Measurements from ENCODE around the gene ZNF830.

DNA sequence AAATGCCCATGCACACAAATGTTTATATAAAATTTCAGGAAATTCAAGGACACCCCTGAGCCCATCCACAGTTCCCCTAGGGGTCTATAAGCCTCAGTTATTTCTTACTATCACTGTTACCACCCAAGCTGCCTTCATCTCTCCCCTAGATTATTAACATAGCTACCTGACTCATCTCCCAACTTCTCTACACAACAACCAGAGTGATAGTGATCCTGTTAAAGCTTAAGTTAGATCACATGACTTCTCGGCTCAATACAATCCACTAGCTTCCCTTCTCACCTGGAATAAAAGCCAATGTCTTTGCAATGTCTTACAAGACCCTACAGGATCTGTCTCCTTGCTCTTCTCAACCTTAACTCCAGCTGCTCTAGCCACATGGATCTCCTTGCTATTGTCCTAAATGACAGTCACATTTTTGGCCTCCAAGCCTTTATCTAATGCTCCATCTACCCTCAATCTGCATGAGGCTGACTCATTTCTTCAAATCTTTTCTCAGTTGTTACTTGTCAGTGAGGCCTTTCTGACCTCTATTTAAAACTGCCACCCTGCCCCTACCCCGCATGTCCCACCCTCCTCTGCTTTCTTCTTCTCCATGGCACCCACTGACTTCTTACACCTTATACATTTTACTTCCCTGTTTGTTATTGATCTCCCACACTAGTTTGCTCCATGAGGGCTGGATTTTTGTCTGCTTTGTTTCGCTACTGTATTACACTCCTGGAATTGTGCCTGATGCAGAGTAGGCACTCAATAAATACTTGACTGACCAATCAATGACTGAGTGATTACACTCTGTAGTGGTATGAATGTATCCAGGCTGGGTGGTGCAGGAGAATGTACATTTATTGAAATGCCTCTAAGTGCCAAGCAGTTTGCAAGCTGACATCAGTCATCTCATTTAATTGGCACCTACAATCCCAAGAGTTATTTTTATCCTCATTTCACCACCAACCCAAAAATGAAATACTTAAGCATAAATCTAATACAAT lies 13.8 kb downstream of the ZNF830 start:
- no peak for TF ChIP-seq E2F4 (IDR thresholded peaks at IDR 0.05; ENCODE audit: low read depth, low read length)
- TF ChIP-seq CBFB (IDR thresholded peaks at IDR 0.05; ENCODE audit: low read depth), result no peak
- TF ChIP-seq NR2F1 (conservative IDR thresholded peaks at IDR 0.05), result no peak
- TF ChIP-seq SMC3 (IDR thresholded peaks at IDR 0.05; ENCODE audit: borderline replicate concordance, low read length), result no peak
- no peak for TF ChIP-seq BMI1 (IDR thresholded peaks at IDR 0.05; ENCODE audit: borderline replicate concordance)
- TF ChIP-seq, protein P1, sequence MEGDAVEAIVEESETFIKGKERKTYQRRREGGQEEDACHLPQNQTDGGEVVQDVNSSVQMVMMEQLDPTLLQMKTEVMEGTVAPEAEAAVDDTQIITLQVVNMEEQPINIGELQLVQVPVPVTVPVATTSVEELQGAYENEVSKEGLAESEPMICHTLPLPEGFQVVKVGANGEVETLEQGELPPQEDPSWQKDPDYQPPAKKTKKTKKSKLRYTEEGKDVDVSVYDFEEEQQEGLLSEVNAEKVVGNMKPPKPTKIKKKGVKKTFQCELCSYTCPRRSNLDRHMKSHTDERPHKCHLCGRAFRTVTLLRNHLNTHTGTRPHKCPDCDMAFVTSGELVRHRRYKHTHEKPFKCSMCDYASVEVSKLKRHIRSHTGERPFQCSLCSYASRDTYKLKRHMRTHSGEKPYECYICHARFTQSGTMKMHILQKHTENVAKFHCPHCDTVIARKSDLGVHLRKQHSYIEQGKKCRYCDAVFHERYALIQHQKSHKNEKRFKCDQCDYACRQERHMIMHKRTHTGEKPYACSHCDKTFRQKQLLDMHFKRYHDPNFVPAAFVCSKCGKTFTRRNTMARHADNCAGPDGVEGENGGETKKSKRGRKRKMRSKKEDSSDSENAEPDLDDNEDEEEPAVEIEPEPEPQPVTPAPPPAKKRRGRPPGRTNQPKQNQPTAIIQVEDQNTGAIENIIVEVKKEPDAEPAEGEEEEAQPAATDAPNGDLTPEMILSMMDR (IDR thresholded peaks at IDR 0.05 in 2 of 3, conservative IDR thresholded peaks at IDR 0.05 in 1 of 3; ENCODE audit: control insufficient read depth in 2 of 3, extremely low read depth in 1 of 3, insufficient read depth in 1 of 3, low read depth in 3 of 3, low read length in 3 of 3), result no peak
- TF ChIP-seq POLR2A (IDR thresholded peaks at IDR 0.05; ENCODE audit: low read depth, low read length), result no peak
- TF ChIP-seq REST (IDR thresholded peaks at IDR 0.05; ENCODE audit: low read depth, low read length), result no peak
- no peak for TF ChIP-seq ZNF24 (IDR thresholded peaks at IDR 0.05)
- TF ChIP-seq, protein P2, sequence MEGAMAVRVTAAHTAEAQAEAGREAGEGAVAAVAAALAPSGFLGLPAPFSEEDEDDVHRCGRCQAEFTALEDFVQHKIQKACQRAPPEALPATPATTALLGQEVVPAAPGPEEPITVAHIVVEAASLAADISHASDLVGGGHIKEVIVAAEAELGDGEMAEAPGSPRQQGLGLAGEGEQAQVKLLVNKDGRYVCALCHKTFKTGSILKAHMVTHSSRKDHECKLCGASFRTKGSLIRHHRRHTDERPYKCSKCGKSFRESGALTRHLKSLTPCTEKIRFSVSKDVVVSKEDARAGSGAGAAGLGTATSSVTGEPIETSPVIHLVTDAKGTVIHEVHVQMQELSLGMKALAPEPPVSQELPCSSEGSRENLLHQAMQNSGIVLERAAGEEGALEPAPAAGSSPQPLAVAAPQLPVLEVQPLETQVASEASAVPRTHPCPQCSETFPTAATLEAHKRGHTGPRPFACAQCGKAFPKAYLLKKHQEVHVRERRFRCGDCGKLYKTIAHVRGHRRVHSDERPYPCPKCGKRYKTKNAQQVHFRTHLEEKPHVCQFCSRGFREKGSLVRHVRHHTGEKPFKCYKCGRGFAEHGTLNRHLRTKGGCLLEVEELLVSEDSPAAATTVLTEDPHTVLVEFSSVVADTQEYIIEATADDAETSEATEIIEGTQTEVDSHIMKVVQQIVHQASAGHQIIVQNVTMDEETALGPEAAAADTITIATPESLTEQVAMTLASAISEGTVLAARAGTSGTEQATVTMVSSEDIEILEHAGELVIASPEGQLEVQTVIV (IDR thresholded peaks at IDR 0.05; ENCODE audit: borderline replicate concordance, partially characterized antibody), result no peak
- no peak for TF ChIP-seq TARDBP (IDR thresholded peaks at IDR 0.05; ENCODE audit: borderline replicate concordance)
- TF ChIP-seq GATAD2B (conservative IDR thresholded peaks at IDR 0.05; ENCODE audit: low read depth), result no peak
- no peak for TF ChIP-seq SKIL (IDR thresholded peaks at IDR 0.05; ENCODE audit: low read depth, poor library complexity, severe bottlenecking)
- no peak for TF ChIP-seq ATF7 (IDR thresholded peaks at IDR 0.05; ENCODE audit: low read depth)
